ENCODE data around the gene FOXK1.

GRCh38 chr7:4760952-4761351 is 78.9 kb downstream of the FOXK1 start:
- TF ChIP-seq CTCF (IDR thresholded peaks at IDR 0.05; ENCODE audit: insufficient read depth, low read length) = no peak
- TF ChIP-seq POLR2AphosphoS5 (IDR thresholded peaks at IDR 0.05; ENCODE audit: low read depth) = no peak
- no peak for TF ChIP-seq REST (IDR thresholded peaks at IDR 0.05; ENCODE audit: insufficient replicate concordance, low read depth)
- TF ChIP-seq GABPA (IDR thresholded peaks at IDR 0.05; ENCODE audit: low read depth) = no peak
- no peak for TF ChIP-seq SPI1 (IDR thresholded peaks at IDR 0.05; ENCODE audit: borderline replicate concordance, low read depth)
